Umbilical cord (tissue), 2 donors: ENCODE measurements around the gene LRMDA. TPM values are rescaled to one million over a fixed set of nuclear protein-coding genes. Genes with fewer than 3 reads are reported as not detected.
"Not testable (repeated sequence)": the region's sequence is repeated elsewhere in the genome, so short reads cannot be mapped to it uniquely, and the experiment has no call there.

Source experiments
- DNase-seq: peaks from one replicate; pipeline ENCODE4 v3.0.0-alpha.2; 2015; ENCODE audit warnings: low spot score
- total RNA-seq: library from RNA; depleted of rRNA; stranded (reverse); fragments of >200 nt; gene quantifications from one replicate; pipeline ENCODE4 v1.2.3, GENCODE V29; 2014; ENCODE audit warnings: low replicate concordance; ENCODE audit not compliant: insufficient read depth

Gene LRMDA
- total RNA-seq, 1 donor from 2014 or later = 1.7 TPM

GRCh38 chr10:75575940-75576339 is 144.5 kb downstream of the LRMDA start:
- no peak for DNase-seq

- no peak for DNase-seq
These were observed 150.7 kb downstream of the LRMDA start for GRCh38 chr10:75582102-75582501.

GRCh38 chr10:75585294-75585693 is 153.9 kb downstream of the LRMDA start:
- DNase-seq = no peak

GRCh38 chr10:75586814-75587213 is 155.4 kb downstream of the LRMDA start:
- DNase-seq = no peak

GRCh38 chr10:75588031-75588430 is 156.6 kb downstream of the LRMDA start:
- no peak for DNase-seq

GRCh38 chr10:75589895-75590654 is 158.7 kb downstream of the LRMDA start:
- no peak for DNase-seq

- DNase-seq = no peak
These were observed 160.8 kb downstream of the LRMDA start for GRCh38 chr10:75592151-75592787.

GRCh38 chr10:75592791-75593643 is 161.6 kb downstream of the LRMDA start:
- DNase-seq = peak; percentile 61

- no peak for DNase-seq
These were observed 162.5 kb downstream of the LRMDA start for GRCh38 chr10:75593692-75594556.

- DNase-seq = no peak
These were observed 165.7 kb downstream of the LRMDA start for GRCh38 chr10:75596930-75597620.

GRCh38 chr10:75597773-75598440 is 166.5 kb downstream of the LRMDA start:
- no peak for DNase-seq

GRCh38 chr10:75598998-75599397 is 167.6 kb downstream of the LRMDA start:
- DNase-seq = no peak

- DNase-seq = no peak
These were observed 168.6 kb downstream of the LRMDA start for GRCh38 chr10:75599875-75600648.

GRCh38 chr10:75600833-75601232 is 169.4 kb downstream of the LRMDA start:
- no peak for DNase-seq

GRCh38 chr10:75602341-75602740 is 170.9 kb downstream of the LRMDA start:
- DNase-seq = no peak

- DNase-seq = no peak
These were observed 173.7 kb downstream of the LRMDA start for GRCh38 chr10:75605096-75605495.

GRCh38 chr10:75605795-75606194 is 174.4 kb downstream of the LRMDA start:
- not testable (repeated sequence) for DNase-seq

- DNase-seq = no peak
These were observed 174.9 kb downstream of the LRMDA start for GRCh38 chr10:75606203-75606779.

GRCh38 chr10:75607576-75607975 is 176.2 kb downstream of the LRMDA start:
- DNase-seq = no peak
